ENCODE measurements around the gene ABL2. TPM values are rescaled to one million over a fixed set of nuclear protein-coding genes. Genes with fewer than 3 reads are reported as not detected.

ABL2 gene
- total and polyA plus RNA-seq, 8 donors, result 1.3 to 26.6 (median 6.7) TPM

- H3K36me3 ChIP-seq, result no peaks in the 10 kb centered on the region
- H3K4me1 ChIP-seq, result peaks cover 0 to 4% (median 0%) of the 10 kb centered on the region in 4 donors
- no peak overlapping the region for H3K27ac ChIP-seq
- no peak for DNase-seq
- intact Hi-C loops (cut with DNase I; ENCODE audit: low total_unique reads), result no loop called here
- H3K9me3 ChIP-seq, result no peaks in the 10 kb centered on the region
- TF ChIP-seq CTCF (IDR thresholded peaks at IDR 0.05), result no peak
- no peak for TF ChIP-seq POLR2A (IDR thresholded peaks at IDR 0.05)
- no peak for TF ChIP-seq EP300 (IDR thresholded peaks at IDR 0.05)
- no peak for TF ChIP-seq POLR2AphosphoS5 (IDR thresholded peaks at IDR 0.05)
- 23 to 43% (median 27%) methylated on average over 2 of the region's 2 CpGs for WGBS, 5 donors
- H3K27me3 ChIP-seq, result no peaks in the 10 kb centered on the region
- no peak overlapping the region for H3K4me3 ChIP-seq
These were observed 35.4 kb downstream of the ABL2 start for GRCh38 chr1:179194068-179194537.

- no peaks in the 10 kb centered on the region for H3K27me3 ChIP-seq
- peak in 1 of 2 donors; percentile 27 for DNase-seq
- 56 to 67% (median 65%) methylated on average over 4 of the region's 4 CpGs for WGBS, 5 donors
- no peaks in the 10 kb centered on the region for H3K36me3 ChIP-seq
- intact Hi-C loops (cut with DNase I; ENCODE audit: low total_unique reads), result no loop called here
- no peak overlapping the region for H3K4me3 ChIP-seq
- H3K4me1 ChIP-seq, result peaks cover 0 to 13% (median 6%) of the 10 kb centered on the region in 4 donors
- H3K9me3 ChIP-seq, result no peaks in the 10 kb centered on the region
- no peak for TF ChIP-seq CTCF (IDR thresholded peaks at IDR 0.05)
- TF ChIP-seq POLR2AphosphoS5 (IDR thresholded peaks at IDR 0.05), result no peak
- no peak for TF ChIP-seq POLR2A (IDR thresholded peaks at IDR 0.05)
- TF ChIP-seq EP300 (IDR thresholded peaks at IDR 0.05), result no peak
- peak overlapping the region in 2 of 5 donors; percentile 36 to 47 for H3K27ac ChIP-seq
These were observed 38.6 kb downstream of the ABL2 start for GRCh38 chr1:179190861-179191260.

- DNase-seq, result no peak
- no peaks in the 10 kb centered on the region for H3K36me3 ChIP-seq
- no peak overlapping the region for H3K27ac ChIP-seq
- H3K27me3 ChIP-seq, result no peaks in the 10 kb centered on the region
- peaks cover 0 to 13% (median 4%) of the 10 kb centered on the region in 4 donors for H3K4me1 ChIP-seq
- H3K4me3 ChIP-seq, result no peak overlapping the region
- H3K9me3 ChIP-seq, result no peaks in the 10 kb centered on the region
- TF ChIP-seq EP300 (IDR thresholded peaks at IDR 0.05) (no peak), CTCF (IDR thresholded peaks at IDR 0.05) (no peak), POLR2A (IDR thresholded peaks at IDR 0.05) (no peak), POLR2AphosphoS5 (IDR thresholded peaks at IDR 0.05) (no peak)
- intact Hi-C loops (cut with DNase I; ENCODE audit: low total_unique reads), result no loop called here
- 89 to 94% (median 91%) methylated on average over 8 of the region's 8 CpGs for WGBS, 5 donors
These were observed 41.6 kb downstream of the ABL2 start for GRCh38 chr1:179187735-179188471.

- Histone ChIP-seq H3K4me3 (no peak overlapping the region), H3K27ac (no peak overlapping the region), H3K4me1 (peaks cover 0 to 13% (median 4%) of the 10 kb centered on the region in 4 donors), H3K36me3 (no peaks in the 10 kb centered on the region), H3K27me3 (no peaks in the 10 kb centered on the region), H3K9me3 (no peaks in the 10 kb centered on the region)
- TF ChIP-seq EP300 (IDR thresholded peaks at IDR 0.05), result no peak
- no peak for TF ChIP-seq CTCF (IDR thresholded peaks at IDR 0.05)
- no peak for TF ChIP-seq POLR2A (IDR thresholded peaks at IDR 0.05)
- TF ChIP-seq POLR2AphosphoS5 (IDR thresholded peaks at IDR 0.05), result no peak
- intact Hi-C loops (cut with DNase I; ENCODE audit: low total_unique reads), result no loop called here
- no peak for DNase-seq
These were observed 42.4 kb downstream of the ABL2 start for GRCh38 chr1:179187043-179187442.
